GM21576 (cell line): Measurements from ENCODE around the gene XRCC4.
"Not testable (repeated sequence)": the region's sequence is repeated elsewhere in the genome, so short reads cannot be mapped to it uniquely, and the experiment has no call there.

ENCODE experiments used
- ATAC-seq: cut with Tn5 transposase; IDR thresholded peaks from one replicate; pipeline ENCODE4 v1.9.1; 2021; ENCODE audit warnings: mild to moderate bottlenecking, moderate library complexity; ENCODE audit not compliant: unreplicated experiment

The XRCC4 gene

DNA sequence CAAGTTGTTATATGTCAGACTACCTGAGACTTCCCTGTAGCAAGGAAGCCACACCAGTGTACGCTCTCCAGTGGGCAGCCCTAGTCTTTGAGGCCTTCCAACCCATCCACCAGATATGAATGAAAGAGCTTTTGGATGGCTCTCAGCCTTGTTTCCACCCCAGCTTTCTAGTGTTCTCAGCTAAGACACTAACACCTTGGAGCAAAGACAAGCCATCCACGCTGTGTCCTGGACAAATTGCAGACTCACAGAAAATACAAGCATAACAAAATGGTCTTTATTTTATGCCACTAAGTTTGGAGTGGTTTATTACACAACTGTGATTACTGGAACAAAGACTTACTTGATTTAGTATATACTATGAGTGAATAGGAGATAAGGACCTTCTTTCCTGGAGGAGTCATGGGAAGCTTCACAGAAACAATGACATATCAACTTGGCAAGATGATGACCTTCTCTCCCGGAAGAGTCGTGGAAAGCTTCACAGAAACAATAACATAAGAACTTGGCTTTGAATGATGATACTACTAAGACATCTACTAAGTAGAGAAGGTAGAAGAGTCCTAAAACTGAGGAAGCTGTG lies 260.2 kb downstream of the XRCC4 start:
- ATAC-seq = no peak

GRCh38 chr5:83340511-83340918 lies 263.2 kb downstream of the XRCC4 start:
- ATAC-seq = no peak

DNA sequence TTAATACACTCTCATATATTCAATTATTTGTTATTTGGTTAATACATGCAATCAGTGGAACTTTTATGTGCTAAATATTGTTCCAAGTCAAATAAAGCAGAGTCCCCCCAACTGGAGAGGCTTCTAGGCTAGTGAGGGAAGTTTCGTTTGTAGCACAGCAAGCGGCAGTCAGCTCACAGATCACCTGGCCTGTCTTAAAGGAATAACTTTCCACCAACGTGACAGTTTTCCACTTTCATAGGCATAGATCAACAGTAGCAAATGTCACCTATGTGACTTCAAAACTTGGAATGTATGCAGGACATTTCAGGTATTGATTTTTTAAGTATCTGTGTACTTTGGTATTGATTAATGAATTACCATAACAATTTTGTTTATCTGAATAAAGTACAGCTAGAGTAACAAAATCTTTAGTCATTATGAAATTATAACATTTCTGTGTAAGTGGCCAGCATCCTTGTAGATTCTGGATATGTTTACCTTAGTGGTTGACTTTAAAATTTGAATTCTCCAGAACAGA lies 264.5 kb downstream of the XRCC4 start:
- ATAC-seq = no peak

- ATAC-seq = no peak
Observed at GRCh38 chr5:83342465-83342864, 265.1 kb downstream of the XRCC4 start.

- no peak for ATAC-seq
Observed at GRCh38 chr5:83343299-83343698, 266.0 kb downstream of the XRCC4 start.

DNA sequence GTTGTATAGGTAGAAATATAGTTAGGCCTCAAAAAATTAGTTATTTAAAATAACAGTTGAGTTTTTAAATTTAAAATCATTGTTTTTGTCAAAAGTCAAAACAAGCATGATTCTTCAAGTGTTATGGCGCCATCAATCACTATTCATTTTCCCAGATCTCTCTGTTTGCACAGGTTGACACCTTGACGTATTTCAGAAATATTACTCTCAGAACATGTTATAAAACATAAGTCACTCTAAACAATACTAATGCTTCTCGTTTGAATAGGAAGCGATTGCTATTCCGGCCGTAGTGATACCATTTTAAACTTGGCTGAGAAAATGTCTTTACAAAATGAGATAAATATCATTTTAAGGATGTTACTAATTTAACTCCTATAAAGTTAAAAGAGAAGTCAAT lies 268.1 kb downstream of the XRCC4 start:
- no peak for ATAC-seq

GRCh38 chr5:83348281-83348780 lies 271.0 kb downstream of the XRCC4 start:
- ATAC-seq = no peak

DNA sequence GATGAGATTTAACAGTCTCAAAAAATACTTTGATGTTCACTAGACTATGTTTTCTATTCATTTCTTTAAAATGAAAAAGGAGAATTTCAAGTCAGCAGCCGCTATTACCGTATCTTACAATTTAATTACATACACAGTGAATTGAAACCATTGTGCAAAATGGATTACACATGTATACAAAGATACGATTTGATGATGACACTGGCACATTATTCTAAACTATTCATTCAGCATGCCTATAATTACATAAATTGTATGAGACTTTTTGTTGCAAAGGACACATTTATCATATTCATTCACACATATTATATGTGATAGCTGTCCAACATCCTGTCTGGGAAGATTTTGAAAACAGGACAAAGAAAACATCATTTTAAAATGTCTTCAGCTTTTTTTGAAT lies 275.9 kb downstream of the XRCC4 start:
- ATAC-seq = no peak

DNA sequence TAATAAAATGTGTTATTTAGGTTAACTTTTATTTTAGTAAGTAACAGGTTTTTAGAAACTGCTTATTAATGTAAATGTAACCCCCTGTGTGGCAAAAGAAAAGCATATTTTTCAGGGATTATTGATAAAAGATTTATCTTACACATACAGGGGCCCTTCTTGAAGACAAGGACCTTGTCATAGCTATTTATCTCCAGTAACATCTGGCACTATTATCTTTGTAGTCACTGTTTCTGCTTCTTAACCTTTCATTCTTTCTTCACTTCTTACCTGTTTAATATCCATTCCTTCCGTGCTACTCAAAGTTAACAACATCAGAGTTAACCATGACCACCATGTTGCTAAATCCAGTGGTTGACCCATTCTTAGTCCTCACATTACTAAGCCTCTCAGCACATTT lies 276.4 kb downstream of the XRCC4 start:
- no peak for ATAC-seq

GRCh38 chr5:83354958-83355357 lies 277.6 kb downstream of the XRCC4 start:
- no peak for ATAC-seq

- ATAC-seq = not testable (repeated sequence)
Observed at GRCh38 chr5:83355482-83356014, 278.2 kb downstream of the XRCC4 start.

DNA sequence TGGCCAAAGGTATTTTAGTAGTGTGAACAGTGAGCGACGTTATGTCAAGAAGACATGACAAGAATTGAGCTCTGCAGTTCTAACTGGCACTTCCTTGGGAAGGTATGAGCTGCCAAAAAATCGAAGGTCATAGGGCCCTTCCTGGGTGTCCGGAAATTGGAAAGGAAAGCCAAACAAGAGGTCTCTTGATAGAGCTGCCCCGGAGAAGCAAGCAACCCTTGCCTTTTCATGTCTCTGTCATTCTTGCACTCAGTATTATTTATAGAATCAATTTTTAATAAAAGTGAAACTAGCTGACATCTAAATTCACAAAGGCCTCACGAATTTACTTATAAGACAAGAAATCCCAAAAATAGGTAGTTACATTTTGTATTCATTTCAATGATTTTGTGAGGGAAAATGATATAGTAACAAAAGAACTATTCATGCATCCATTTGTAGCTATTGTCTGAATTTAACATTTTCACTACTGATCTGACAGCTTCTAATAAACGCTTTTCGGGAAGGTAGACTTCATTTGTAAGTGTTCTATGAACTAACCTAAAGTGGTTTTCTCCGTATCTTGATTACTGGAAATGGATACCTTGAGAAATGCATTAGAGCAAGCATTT lies 280.4 kb downstream of the XRCC4 start:
- ATAC-seq = no peak

DNA sequence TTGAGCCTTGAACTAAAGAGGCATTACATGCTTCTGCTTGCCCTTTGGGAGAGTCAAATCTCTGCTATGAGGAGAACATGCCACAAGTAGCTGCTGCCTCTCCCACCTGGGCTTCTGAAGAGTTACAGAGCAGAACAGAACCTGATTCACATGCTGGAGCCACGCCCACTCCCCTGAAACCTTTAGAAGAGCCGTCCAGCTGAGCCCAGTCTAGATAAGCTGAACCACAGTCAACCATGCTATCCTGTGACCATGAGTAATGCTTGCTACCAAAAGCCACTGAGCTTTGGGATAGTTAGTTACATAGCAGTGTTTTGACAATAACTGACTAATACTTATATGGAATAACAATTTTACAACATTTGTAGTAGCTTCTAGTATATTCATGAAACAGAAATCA lies 283.2 kb downstream of the XRCC4 start:
- ATAC-seq = no peak

DNA sequence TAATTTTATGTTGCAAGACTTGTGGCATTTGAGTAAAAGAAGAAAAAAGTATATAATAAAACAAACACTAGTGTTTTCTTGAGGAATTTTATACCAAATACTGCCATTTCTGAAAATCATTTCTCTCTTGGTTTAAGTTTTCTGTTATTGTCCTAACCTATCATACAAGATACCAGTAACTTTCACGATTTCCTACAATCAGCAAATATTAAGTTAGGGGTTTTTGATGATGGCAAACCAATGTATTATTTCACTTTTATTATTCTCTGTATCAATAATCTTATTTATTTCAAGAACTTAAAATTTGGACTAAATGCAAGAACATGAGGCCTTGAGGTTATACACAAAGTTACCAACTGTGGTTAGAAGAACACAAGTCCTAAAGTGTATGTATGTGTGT lies 285.2 kb downstream of the XRCC4 start:
- ATAC-seq = no peak

DNA sequence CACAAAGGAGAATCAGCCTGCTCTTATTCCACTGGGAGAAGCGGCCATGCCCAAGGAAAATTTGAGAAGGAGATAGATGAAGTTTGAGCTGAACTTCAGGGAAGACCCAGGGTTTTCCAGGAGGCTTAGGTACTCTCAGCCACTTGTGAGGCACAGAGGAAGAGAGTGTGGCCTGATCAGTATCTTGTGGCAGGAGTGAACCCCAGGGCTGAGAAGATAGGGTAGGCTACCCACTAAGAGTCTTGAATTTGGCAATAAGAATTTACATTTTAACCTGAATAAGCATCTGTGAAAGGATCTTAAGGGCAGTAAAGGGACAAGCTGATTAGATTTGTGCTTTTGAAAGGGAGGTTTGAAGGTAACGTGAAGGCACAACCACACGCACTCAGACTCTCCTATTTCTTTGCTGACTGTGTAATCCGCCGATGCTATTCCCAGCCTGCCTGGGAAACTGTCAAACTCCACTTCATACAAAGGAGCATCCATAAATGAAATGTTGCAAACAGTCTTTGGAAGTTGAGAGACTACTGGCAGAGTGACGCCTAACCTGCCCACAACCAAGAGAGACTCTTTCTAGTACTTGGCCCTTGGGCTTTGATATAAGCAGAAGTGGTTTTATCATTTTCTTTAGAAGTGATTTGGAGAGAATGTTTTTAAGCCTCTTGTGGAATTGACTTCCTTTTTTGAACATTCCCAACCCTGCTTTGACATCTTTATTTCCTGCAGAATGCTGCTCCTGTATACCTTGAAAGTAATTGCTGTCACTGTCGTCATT lies 286.0 kb downstream of the XRCC4 start:
- ATAC-seq = no peak

- no peak for ATAC-seq
Observed at GRCh38 chr5:83363886-83364275, 286.5 kb downstream of the XRCC4 start.

DNA sequence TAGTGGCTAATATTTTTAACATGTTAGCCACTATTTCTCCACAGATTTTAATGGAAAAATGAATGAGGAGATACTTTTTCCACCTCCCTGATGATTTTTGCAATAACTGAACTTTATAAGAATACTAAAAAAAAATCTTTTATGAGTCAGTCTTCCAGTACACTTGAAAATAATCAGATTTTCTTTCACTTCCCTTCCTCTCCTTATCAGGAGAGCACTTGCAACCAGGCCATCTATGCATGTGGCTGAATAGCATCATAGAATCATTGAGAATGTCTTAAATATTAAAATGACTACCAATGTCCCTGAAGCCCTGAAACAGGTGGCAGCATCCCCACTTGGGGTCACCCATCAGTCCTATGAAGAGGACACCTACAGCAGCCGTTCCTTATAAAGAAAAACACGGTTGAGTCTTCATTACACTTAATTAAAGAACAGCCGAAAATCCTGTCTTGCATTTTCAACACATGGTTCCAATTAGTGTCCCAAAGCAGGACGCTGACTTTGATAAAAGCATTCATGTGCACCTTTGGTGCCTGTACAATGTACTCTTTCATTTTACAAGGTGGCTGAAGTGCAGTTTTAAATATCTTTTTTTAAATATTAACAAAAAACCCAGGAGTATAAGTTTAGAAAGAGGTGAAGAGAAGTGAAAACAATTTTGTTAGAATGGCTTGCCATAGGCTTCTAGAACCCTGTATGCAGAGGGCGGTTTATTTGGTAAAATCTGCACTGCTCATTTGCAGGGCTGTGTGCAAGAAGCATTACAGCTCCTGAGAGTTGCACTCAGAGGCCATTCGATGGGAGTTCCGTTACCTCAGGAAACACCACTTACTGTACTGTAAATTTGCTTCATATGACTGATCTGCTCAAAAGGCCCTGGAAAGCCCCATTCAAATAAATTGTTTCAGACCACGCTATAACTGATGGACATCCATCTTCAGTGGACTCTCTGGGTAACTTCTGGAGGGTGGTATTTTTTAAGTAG lies 287.3 kb downstream of the XRCC4 start:
- ATAC-seq = peak; percentile 62

- ATAC-seq = no peak
Observed at GRCh38 chr5:83368319-83368718, 291.0 kb downstream of the XRCC4 start.

GRCh38 chr5:83368835-83369234 lies 291.5 kb downstream of the XRCC4 start:
- no peak for ATAC-seq

- no peak for ATAC-seq
Observed at GRCh38 chr5:83370957-83371356, 293.6 kb downstream of the XRCC4 start.
